Gastroesophageal sphincter (tissue), 3 donors: ENCODE measurements around the gene ADAMTS2.

ENCODE experiments used
- EP300 ChIP-seq: sonication (generic); formaldehyde crosslinking; IDR thresholded peaks from one replicate; pipeline ENCODE4 v1.6.1; 2017; ENCODE audit warnings: antibody characterized with exemption, mild to moderate bottlenecking
- POLR2A ChIP-seq, 2 donors: fragments of 450-650 bp; IDR thresholded peaks; one replicate each; pipeline ENCODE4 v1.6.1; 2017; ENCODE audit warnings: antibody characterized with exemption in 2 of 2, mild to moderate bottlenecking in 2 of 2, moderate library complexity in 1 of 2
- POLR2AphosphoS5 ChIP-seq: sonication (generic); formaldehyde crosslinking; IDR thresholded peaks from one replicate; pipeline ENCODE4 v1.6.1; 2017; ENCODE audit warnings: antibody characterized with exemption
- TF ChIP-seq, protein P1 (sequence below), 4 experiments: fragments of 200-600 bp in 2 of 4; fragments of 450-650 bp in 2 of 4; sonication (generic) in 1 of 4; IDR thresholded peaks; one replicate each; pipeline ENCODE4 v1.5.1; 2017 to 2019; ENCODE audit warnings: antibody characterized with exemption in 4 of 4, mild to moderate bottlenecking in 2 of 4, moderate library complexity in 2 of 4

- TF ChIP-seq, protein P1, sequence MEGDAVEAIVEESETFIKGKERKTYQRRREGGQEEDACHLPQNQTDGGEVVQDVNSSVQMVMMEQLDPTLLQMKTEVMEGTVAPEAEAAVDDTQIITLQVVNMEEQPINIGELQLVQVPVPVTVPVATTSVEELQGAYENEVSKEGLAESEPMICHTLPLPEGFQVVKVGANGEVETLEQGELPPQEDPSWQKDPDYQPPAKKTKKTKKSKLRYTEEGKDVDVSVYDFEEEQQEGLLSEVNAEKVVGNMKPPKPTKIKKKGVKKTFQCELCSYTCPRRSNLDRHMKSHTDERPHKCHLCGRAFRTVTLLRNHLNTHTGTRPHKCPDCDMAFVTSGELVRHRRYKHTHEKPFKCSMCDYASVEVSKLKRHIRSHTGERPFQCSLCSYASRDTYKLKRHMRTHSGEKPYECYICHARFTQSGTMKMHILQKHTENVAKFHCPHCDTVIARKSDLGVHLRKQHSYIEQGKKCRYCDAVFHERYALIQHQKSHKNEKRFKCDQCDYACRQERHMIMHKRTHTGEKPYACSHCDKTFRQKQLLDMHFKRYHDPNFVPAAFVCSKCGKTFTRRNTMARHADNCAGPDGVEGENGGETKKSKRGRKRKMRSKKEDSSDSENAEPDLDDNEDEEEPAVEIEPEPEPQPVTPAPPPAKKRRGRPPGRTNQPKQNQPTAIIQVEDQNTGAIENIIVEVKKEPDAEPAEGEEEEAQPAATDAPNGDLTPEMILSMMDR (IDR thresholded peaks at IDR 0.05), result no peak
- TF ChIP-seq EP300, result no peak
- TF ChIP-seq POLR2A (IDR thresholded peaks at IDR 0.05), result no peak
- no peak for TF ChIP-seq POLR2AphosphoS5
Observed at GRCh38 chr5:179250561-179251225, 94.6 kb downstream of the ADAMTS2 start.
